Loucy (cell line): ENCODE results near the gene PRICKLE2.

Experiments
- H2AFZ ChIP-seq: fragments of 200-600 bp; sonication (generic); 2 replicates; pipeline ENCODE4 v1.6.0; 2016; ENCODE audit warnings: antibody characterized with exemption, mild to moderate bottlenecking, low read length, moderate library complexity
- H3F3A ChIP-seq: fragments of 200-600 bp; 2 replicates; pipeline ENCODE4 v1.6.0; 2016; ENCODE audit warnings: antibody characterized with exemption, low read depth, mild to moderate bottlenecking
- H3K27me3 ChIP-seq: fragments of 200-600 bp; sonication (generic); 2 replicates; pipeline ENCODE4 v1.6.1; 2014; ENCODE audit warnings: low read length, mild to moderate bottlenecking; ENCODE audit not compliant: insufficient read depth, poor library complexity, severe bottlenecking
- H3K36me3 ChIP-seq: fragments of 200-600 bp; sonication (generic); 2 replicates; pipeline ENCODE4 v1.6.1; 2016; ENCODE audit warnings: low read length; ENCODE audit not compliant: insufficient read depth
- H3K4me1 ChIP-seq: fragments of 200-600 bp; sonication (generic); 2 replicates; pipeline ENCODE4 v1.5.1; 2014; ENCODE audit warnings: low read length, mild to moderate bottlenecking; ENCODE audit not compliant: insufficient read depth, poor library complexity, severe bottlenecking
- H3K4me2 ChIP-seq: fragments of 200-600 bp; sonication (generic); 2 replicates; pipeline ENCODE4 v1.6.0; 2014; ENCODE audit warnings: antibody characterized with exemption, low read length, low read depth, mild to moderate bottlenecking; ENCODE audit not compliant: poor library complexity, severe bottlenecking
- H3K4me3 ChIP-seq: fragments of 200-600 bp; sonication (generic); 2 replicates; pipeline ENCODE4 v1.5.1; 2014; ENCODE audit warnings: low read length, mild to moderate bottlenecking, mixed read lengths; ENCODE audit not compliant: poor library complexity, severe bottlenecking
- H3K79me2 ChIP-seq: fragments of 200-600 bp; sonication (generic); 2 replicates; pipeline ENCODE4 v1.6.1; 2014; ENCODE audit warnings: low read length; ENCODE audit not compliant: insufficient read depth
- H3K9ac ChIP-seq: fragments of 200-600 bp; sonication (generic); 2 replicates; pipeline ENCODE4 v1.6.0; 2014; ENCODE audit warnings: mild to moderate bottlenecking, low read depth, low read length, moderate library complexity; ENCODE audit not compliant: poor library complexity, severe bottlenecking
- H3K9me2 ChIP-seq: fragments of 200-600 bp; sonication (generic); replicated peaks from 2 replicates; pipeline ENCODE4 v1.6.1; 2016; ENCODE audit warnings: low read depth, low read length, mixed read lengths
- H3K9me3 ChIP-seq: fragments of 200-600 bp; sonication (generic); 2 replicates; pipeline ENCODE4 v1.6.1; 2014; ENCODE audit warnings: mild to moderate bottlenecking, antibody characterized with exemption, low read length, low read depth; ENCODE audit not compliant: insufficient read depth
- H4K20me1 ChIP-seq: fragments of 200-600 bp; sonication (generic); 2 replicates; pipeline ENCODE4 v1.6.0; 2014; ENCODE audit warnings: antibody characterized with exemption, low read length, mild to moderate bottlenecking; ENCODE audit not compliant: insufficient read depth, poor library complexity, severe bottlenecking
- EZH2phosphoT487 ChIP-seq: fragments of 200-600 bp; IDR thresholded peaks from 2 replicates; pipeline ENCODE4 v1.6.1; 2018; ENCODE audit warnings: antibody characterized with exemption, mild to moderate bottlenecking, moderate library complexity, borderline replicate concordance
- TF ChIP-seq, protein P1 (sequence below): fragments of 200-600 bp; sonication (generic); conservative IDR thresholded peaks from 2 replicates; pipeline ENCODE4 v1.5.1; 2014; ENCODE audit warnings: mild to moderate bottlenecking, antibody characterized with exemption, low read length

PRICKLE2 gene

DNA sequence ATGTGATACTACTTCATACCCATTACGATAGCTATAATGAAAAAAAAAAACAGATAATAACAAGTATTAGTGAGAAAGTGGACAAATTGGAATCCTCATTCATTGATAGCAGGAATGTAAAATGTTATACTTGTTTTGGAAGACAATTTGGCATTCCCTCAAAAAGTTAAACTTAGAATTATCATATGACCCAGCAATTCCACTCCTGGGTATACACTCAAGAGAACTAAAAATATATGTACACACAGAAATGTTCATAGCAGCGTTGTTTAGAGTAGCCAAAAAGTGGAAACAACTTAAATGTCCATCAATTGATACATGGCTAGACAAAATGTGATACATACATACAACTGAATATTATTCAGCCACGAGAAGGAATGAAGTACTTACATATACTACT is 69.9 kb downstream of the PRICKLE2 start:
- no peak overlapping the region for H3K4me3 ChIP-seq
- no peaks in the 10 kb centered on the region for H3K36me3 ChIP-seq
- H3K9me2 ChIP-seq, result no peaks in the 10 kb centered on the region
- H3F3A ChIP-seq, result no peaks in the 10 kb centered on the region
- H3K79me2 ChIP-seq, result no peaks in the 10 kb centered on the region
- no peaks in the 10 kb centered on the region for H3K4me1 ChIP-seq
- no peaks in the 10 kb centered on the region for H3K27me3 ChIP-seq
- H4K20me1 ChIP-seq, result no peaks in the 10 kb centered on the region
- H2AFZ ChIP-seq, result no peak overlapping the region
- TF ChIP-seq, protein P1, sequence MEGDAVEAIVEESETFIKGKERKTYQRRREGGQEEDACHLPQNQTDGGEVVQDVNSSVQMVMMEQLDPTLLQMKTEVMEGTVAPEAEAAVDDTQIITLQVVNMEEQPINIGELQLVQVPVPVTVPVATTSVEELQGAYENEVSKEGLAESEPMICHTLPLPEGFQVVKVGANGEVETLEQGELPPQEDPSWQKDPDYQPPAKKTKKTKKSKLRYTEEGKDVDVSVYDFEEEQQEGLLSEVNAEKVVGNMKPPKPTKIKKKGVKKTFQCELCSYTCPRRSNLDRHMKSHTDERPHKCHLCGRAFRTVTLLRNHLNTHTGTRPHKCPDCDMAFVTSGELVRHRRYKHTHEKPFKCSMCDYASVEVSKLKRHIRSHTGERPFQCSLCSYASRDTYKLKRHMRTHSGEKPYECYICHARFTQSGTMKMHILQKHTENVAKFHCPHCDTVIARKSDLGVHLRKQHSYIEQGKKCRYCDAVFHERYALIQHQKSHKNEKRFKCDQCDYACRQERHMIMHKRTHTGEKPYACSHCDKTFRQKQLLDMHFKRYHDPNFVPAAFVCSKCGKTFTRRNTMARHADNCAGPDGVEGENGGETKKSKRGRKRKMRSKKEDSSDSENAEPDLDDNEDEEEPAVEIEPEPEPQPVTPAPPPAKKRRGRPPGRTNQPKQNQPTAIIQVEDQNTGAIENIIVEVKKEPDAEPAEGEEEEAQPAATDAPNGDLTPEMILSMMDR, result no peak
- no peak for TF ChIP-seq EZH2phosphoT487
- H3K9ac ChIP-seq, result no peak overlapping the region
- H3K9me3 ChIP-seq, result no peaks in the 10 kb centered on the region
- no peak overlapping the region for H3K4me2 ChIP-seq

DNA sequence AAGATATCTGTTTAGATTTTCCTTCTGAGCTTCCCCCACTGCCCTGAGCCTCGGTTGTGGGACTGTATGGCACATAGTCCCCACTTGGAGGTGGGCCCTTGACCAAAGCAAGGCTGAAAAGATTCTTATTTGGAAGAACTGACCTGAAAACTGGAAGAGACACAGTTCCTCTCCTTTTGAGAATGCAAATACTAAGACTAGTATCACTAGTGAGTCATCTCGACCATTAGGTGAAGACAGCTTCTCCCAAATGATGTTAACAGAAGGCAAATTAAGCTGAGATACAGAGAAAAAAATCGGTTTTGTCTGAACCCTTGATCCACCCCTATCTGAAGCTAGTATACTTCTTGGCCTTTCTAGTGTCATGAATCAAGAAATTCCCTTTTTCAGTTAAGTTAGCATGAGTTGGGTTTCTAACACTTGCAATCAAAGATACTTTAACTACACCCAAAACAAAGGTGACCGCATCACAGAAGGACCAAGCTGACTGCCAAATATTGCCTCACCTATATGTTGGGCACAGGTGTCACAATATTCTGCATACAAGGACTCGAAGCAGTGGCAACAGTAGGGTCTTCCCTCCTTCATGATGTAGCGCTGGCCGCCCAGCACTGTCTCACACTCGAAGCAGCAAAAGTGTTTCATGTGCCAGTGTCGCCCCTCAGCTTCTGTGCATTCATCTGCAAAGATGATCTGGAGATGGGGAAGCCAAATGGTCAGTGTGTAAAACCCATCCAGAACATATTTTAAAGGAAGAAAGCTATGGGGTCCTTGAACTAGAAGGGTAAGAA is 72.4 kb downstream of the PRICKLE2 start:
- H4K20me1 ChIP-seq, result no peaks in the 10 kb centered on the region
- H3F3A ChIP-seq, result no peaks in the 10 kb centered on the region
- no peak overlapping the region for H3K4me2 ChIP-seq
- no peak overlapping the region for H3K4me3 ChIP-seq
- H3K79me2 ChIP-seq, result no peaks in the 10 kb centered on the region
- H2AFZ ChIP-seq, result no peak overlapping the region
- H3K27me3 ChIP-seq, result no peaks in the 10 kb centered on the region
- H3K9me2 ChIP-seq, result no peaks in the 10 kb centered on the region
- no peaks in the 10 kb centered on the region for H3K4me1 ChIP-seq
- no peak for TF ChIP-seq EZH2phosphoT487
- TF ChIP-seq, protein P1, result no peak
- H3K36me3 ChIP-seq, result no peaks in the 10 kb centered on the region
- no peak overlapping the region for H3K9ac ChIP-seq
- no peaks in the 10 kb centered on the region for H3K9me3 ChIP-seq

DNA sequence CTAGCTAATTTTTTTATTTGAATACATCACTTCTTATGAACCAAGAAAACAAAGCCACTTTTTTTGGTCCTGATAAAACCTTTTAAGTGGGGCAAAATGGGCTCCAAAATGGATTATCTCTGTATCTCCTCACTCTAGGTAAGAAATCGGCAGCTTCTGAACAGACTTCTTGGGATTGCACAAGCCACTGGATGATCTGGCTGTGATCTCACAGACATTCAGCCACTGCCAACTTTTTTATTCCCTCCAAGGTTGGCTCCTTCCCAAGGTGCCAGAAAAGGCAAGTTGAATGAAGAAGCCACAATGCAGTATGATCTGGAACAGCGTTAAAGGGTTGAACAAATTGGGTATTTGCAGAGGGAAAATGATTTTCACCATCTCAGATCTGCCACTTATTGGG is 73.2 kb downstream of the PRICKLE2 start:
- TF ChIP-seq, protein P1, result no peak
- no peak for TF ChIP-seq EZH2phosphoT487
- Histone ChIP-seq H3K4me3 (no peak overlapping the region), H4K20me1 (no peaks in the 10 kb centered on the region), H3K4me2 (no peak overlapping the region), H3K9me3 (no peaks in the 10 kb centered on the region), H3F3A (no peaks in the 10 kb centered on the region), H3K79me2 (no peaks in the 10 kb centered on the region), H3K36me3 (no peaks in the 10 kb centered on the region), H2AFZ (no peak overlapping the region), H3K27me3 (no peaks in the 10 kb centered on the region), H3K9me2 (no peaks in the 10 kb centered on the region), H3K4me1 (no peaks in the 10 kb centered on the region), H3K9ac (no peak overlapping the region)
